ENCODE data around the gene HK1. TPM values are rescaled to one million over a fixed set of nuclear protein-coding genes. Genes with fewer than 3 reads are reported as not detected.

HK1 gene
- total RNA-seq, 1 donor from 2014 or later: 162 TPM

DNA sequence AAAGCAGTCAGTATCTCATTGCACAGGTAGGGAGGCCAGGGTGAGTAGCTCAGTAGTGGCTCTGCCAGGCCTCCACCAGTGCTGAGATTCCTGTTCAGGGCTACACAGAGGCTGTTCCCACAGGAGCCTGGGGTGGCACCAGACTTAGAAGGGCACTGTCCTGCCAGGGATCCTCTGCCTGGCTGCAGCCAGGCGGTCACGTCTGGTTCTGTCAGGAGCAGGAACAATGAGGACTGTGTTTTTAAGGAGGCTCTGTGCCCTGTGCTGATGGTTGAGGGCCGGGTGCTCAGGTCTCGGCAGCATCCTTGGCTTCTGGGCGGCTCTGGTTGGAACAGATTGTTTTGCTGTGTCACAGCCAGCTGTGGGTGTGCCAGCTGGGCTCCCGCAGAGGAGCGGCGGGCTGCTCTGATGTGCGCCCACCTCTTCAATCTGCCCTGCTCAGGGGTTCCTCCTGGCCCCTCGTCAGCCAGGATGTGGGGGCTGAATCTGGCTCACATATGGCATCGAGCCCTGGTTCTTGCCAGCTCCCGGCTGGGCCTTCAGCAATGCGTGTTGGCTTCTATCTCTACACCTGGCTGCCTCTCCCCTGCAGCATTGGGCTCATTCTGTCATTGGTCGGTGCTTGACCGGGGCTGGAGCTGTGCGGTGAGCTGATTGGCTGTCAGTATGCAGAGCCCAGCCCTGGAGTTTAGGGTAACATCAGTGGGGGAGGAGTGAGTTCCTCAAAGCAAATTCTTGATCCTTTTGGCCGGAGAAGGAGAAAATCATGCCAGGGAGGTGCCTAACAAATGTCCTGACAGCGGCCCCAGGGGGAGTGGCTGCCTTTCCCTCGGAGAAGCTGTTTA is 97.2 kb downstream of the HK1 start:
- Mint-ChIP-seq H3K4me3 (ENCODE audit: unreplicated experiment) (no peak overlapping the region), H3K36me3 (ENCODE audit: low read depth, unreplicated experiment) (peaks cover 59% of the 10 kb centered on the region), H3K27ac (ENCODE audit: unreplicated experiment) (no peak overlapping the region), H3K27me3 (ENCODE audit: unreplicated experiment) (peaks cover 16% of the 10 kb centered on the region), H3K9me3 (ENCODE audit: unreplicated experiment) (no peaks in the 10 kb centered on the region), H3K4me1 (ENCODE audit: unreplicated experiment) (peaks cover 45% of the 10 kb centered on the region)
- TF ChIP-seq, protein P1, sequence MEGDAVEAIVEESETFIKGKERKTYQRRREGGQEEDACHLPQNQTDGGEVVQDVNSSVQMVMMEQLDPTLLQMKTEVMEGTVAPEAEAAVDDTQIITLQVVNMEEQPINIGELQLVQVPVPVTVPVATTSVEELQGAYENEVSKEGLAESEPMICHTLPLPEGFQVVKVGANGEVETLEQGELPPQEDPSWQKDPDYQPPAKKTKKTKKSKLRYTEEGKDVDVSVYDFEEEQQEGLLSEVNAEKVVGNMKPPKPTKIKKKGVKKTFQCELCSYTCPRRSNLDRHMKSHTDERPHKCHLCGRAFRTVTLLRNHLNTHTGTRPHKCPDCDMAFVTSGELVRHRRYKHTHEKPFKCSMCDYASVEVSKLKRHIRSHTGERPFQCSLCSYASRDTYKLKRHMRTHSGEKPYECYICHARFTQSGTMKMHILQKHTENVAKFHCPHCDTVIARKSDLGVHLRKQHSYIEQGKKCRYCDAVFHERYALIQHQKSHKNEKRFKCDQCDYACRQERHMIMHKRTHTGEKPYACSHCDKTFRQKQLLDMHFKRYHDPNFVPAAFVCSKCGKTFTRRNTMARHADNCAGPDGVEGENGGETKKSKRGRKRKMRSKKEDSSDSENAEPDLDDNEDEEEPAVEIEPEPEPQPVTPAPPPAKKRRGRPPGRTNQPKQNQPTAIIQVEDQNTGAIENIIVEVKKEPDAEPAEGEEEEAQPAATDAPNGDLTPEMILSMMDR (IDR thresholded peaks at IDR 0.05; ENCODE audit: unreplicated experiment): no peak
- no peak for DNase-seq (ENCODE audit: low spot score)

DNA sequence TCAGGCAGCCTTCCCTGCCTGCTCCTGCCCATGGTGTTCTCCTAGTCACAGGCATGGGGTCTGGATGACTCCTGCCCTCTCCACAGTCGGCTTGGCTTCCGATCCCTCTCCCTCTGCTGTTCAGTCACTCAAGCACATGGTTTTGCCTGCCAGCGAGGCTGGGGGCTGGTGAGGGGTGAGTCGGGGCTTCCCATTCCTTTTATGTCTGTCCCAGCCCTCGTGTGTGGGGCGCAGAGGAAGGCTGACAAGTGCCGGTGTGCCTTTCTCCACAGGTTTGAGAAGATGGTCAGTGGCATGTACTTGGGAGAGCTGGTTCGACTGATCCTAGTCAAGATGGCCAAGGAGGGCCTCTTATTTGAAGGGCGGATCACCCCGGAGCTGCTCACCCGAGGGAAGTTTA is 98.4 kb downstream of the HK1 start:
- Mint-ChIP-seq H3K27ac (ENCODE audit: unreplicated experiment) (peak overlapping the region; percentile 99), H3K9me3 (ENCODE audit: unreplicated experiment) (no peaks in the 10 kb centered on the region)
- TF ChIP-seq, protein P1 (IDR thresholded peaks at IDR 0.05; ENCODE audit: unreplicated experiment): no peak

DNA sequence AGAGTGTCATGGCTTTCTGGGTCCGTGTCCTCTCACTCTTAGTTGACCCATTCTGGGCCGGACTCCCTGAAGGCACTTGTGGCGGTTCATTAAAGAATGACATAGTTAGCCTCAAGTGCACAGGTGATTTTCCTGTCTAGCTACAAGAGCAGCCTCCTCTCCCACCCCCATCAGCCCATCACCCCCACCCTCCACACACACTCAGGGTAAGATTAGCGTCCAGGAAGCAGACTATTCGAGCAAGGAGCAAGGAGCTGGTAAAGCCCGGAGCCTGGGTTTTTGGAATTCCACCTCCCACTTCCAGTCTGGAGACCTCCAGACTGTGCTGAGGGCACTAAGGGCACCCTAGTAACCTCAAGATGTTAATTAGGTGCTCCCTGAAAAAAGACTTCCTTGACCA is 98.9 kb downstream of the HK1 start:
- Mint-ChIP-seq H3K27ac (ENCODE audit: unreplicated experiment) (peak overlapping the region; percentile 99), H3K4me1 (ENCODE audit: unreplicated experiment) (peaks cover 45% of the 10 kb centered on the region), H3K27me3 (ENCODE audit: unreplicated experiment) (peaks cover 12% of the 10 kb centered on the region), H3K36me3 (ENCODE audit: low read depth, unreplicated experiment) (peaks cover 47% of the 10 kb centered on the region), H3K9me3 (ENCODE audit: unreplicated experiment) (no peaks in the 10 kb centered on the region), H3K4me3 (ENCODE audit: unreplicated experiment) (no peak overlapping the region)
- TF ChIP-seq, protein P1 (IDR thresholded peaks at IDR 0.05; ENCODE audit: unreplicated experiment): no peak
- peak; percentile 37 for DNase-seq (ENCODE audit: low spot score)

More for the DNA sequence above, 98.4 kb downstream of the HK1 start:
- Mint-ChIP-seq H3K27me3 (ENCODE audit: unreplicated experiment) (peaks cover 12% of the 10 kb centered on the region), H3K36me3 (ENCODE audit: low read depth, unreplicated experiment) (peaks cover 48% of the 10 kb centered on the region), H3K4me3 (ENCODE audit: unreplicated experiment) (no peak overlapping the region), H3K4me1 (ENCODE audit: unreplicated experiment) (peaks cover 45% of the 10 kb centered on the region)
- no peak for DNase-seq (ENCODE audit: low spot score)

DNA sequence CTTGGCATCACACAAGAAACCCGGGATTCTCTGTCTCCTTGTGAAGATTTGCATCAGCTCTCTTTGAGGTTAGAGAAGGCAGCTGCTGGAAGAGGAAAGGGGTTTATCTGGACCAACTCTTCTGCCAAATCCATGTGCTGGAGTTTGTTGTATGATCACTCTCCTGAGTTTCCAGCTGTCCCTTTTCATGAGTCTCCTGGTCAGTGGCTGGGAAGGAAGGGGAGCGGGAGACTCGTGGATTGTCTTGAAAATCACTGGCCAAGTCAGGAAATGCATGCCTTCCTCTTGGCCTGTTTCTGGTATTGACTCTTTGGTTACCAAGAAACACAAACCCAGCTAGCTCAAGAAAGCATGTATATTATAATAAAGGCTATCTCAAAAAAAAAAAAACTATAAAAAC is 99.6 kb downstream of the HK1 start:
- no peaks in the 10 kb centered on the region for H3K9me3 Mint-ChIP-seq (ENCODE audit: unreplicated experiment)
- H3K4me3 Mint-ChIP-seq (ENCODE audit: unreplicated experiment): peak overlapping the region; percentile 68
- peaks cover 45% of the 10 kb centered on the region for H3K4me1 Mint-ChIP-seq (ENCODE audit: unreplicated experiment)
- TF ChIP-seq, protein P1 (IDR thresholded peaks at IDR 0.05; ENCODE audit: unreplicated experiment): no peak
- H3K27me3 Mint-ChIP-seq (ENCODE audit: unreplicated experiment): peaks cover 12% of the 10 kb centered on the region
- H3K36me3 Mint-ChIP-seq (ENCODE audit: low read depth, unreplicated experiment): peaks cover 49% of the 10 kb centered on the region
- H3K27ac Mint-ChIP-seq (ENCODE audit: unreplicated experiment): peak overlapping the region; percentile 99
- peak; percentile 55 for DNase-seq (ENCODE audit: low spot score)

DNA sequence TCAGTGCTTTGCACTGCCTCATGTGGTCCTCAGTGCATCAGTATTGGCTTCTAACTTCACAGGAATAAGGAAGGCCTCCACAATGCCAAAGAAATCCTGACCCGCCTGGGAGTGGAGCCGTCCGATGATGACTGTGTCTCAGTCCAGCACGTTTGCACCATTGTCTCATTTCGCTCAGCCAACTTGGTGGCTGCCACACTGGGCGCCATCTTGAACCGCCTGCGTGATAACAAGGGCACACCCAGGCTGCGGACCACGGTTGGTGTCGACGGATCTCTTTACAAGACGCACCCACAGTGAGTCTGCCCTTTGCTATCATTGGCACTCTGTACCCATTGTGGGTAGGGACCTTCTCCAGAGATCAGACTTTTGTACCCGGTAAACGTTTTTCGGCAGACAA is 101.5 kb downstream of the HK1 start:
- Mint-ChIP-seq H3K27me3 (ENCODE audit: unreplicated experiment) (peaks cover 16% of the 10 kb centered on the region), H3K9me3 (ENCODE audit: unreplicated experiment) (no peaks in the 10 kb centered on the region), H3K27ac (ENCODE audit: unreplicated experiment) (peak overlapping the region; percentile 74), H3K36me3 (ENCODE audit: low read depth, unreplicated experiment) (peaks cover 56% of the 10 kb centered on the region), H3K4me1 (ENCODE audit: unreplicated experiment) (peaks cover 35% of the 10 kb centered on the region), H3K4me3 (ENCODE audit: unreplicated experiment) (no peak overlapping the region)
- no peak for DNase-seq (ENCODE audit: low spot score)
- TF ChIP-seq, protein P1 (IDR thresholded peaks at IDR 0.05; ENCODE audit: unreplicated experiment): no peak

Measured in endothelial cell (in vitro differentiated cells).